ENCODE data around the gene GPATCH8. TPM values are rescaled to one million over a fixed set of nuclear protein-coding genes. Genes with fewer than 3 reads are reported as not detected.

The GPATCH8 gene
- polyA plus RNA-seq, 1 of the 3 experiments (the other 2 are of a cell fraction), result 12.7 TPM

GRCh38 chr17:44541884-44542581, 38.8 kb upstream of the GPATCH8 start:
- no peak for DNase-seq
- peaks cover 31% of the 10 kb centered on the region for H3F3A ChIP-seq (replicated peaks; ENCODE audit: insufficient read depth)
- WGBS (ENCODE audit: low lambda C conversion rate), result 77% methylated on average over 6 of the region's 8 CpGs
- no peak for TF ChIP-seq FOXJ3 (CRISPR knock-in tag; IDR thresholded peaks at IDR 0.05)
- TF ChIP-seq MXI1 (IDR thresholded peaks at IDR 0.05; ENCODE audit: low read depth, low read length), result no peak
- no peak for TF ChIP-seq MAX (IDR thresholded peaks at IDR 0.05; ENCODE audit: low read depth)
- TF ChIP-seq SMC3 (IDR thresholded peaks at IDR 0.05; ENCODE audit: low read depth, low read length), result no peak
- TF ChIP-seq GABPA (IDR thresholded peaks at IDR 0.05; ENCODE audit: low read depth), result no peak
- no peak for TF ChIP-seq ELF1 (IDR thresholded peaks at IDR 0.05)
- TF ChIP-seq ZBTB33 (IDR thresholded peaks at IDR 0.05; ENCODE audit: borderline replicate concordance, low read depth), result no peak
- no peak for TF ChIP-seq USF1 (IDR thresholded peaks at IDR 0.05; ENCODE audit: borderline replicate concordance, low read depth)
- no peak for TF ChIP-seq TCF12 (IDR thresholded peaks at IDR 0.05)
- TF ChIP-seq MEF2A (IDR thresholded peaks at IDR 0.05; ENCODE audit: borderline replicate concordance, low read depth), result no peak
- TF ChIP-seq FOXM1 (IDR thresholded peaks at IDR 0.05; ENCODE audit: low read depth), result no peak
- no peak for TF ChIP-seq RXRA (IDR thresholded peaks at IDR 0.05; ENCODE audit: borderline replicate concordance, low read depth)
- no peak for TF ChIP-seq NRF1 (IDR thresholded peaks at IDR 0.05; ENCODE audit: low read depth, low read length)
- no peaks in the 10 kb centered on the region for H4K20me1 ChIP-seq (ENCODE audit: insufficient read depth)
- ChIA-PET POLR2A (no interaction called here), CTCF (interaction anchor here (1.1 to 1.4 kb wide), 2 partner anchors 8 to 10 kb away, joined by 3 to 4 read pairs; no protein-coding TSS in a partner anchor)
- H3K9ac ChIP-seq, result peak overlapping the region; percentile 16; the same call in 1 of the 2 replicates
- no peaks in the 10 kb centered on the region for H3K9me3 ChIP-seq
- H3K27ac ChIP-seq (ENCODE audit: low read depth in 2 of 2, low read length in 1 of 2), result peak overlapping the region; percentile 29 to 95; a peak in 3 of 4 replicates
- no peaks in the 10 kb centered on the region for H3K27me3 ChIP-seq (ENCODE audit: insufficient read depth)
- peaks cover 3 to 48% of the 10 kb centered on the region in 2 experiments; a peak in 3 of 4 replicates for H3K4me1 ChIP-seq (ENCODE audit: control insufficient read depth in 1 of 2, insufficient read depth in 2 of 2, low read depth in 1 of 2, low read length in 1 of 2)
- H3K79me2 ChIP-seq (ENCODE audit: insufficient read depth), result no peaks in the 10 kb centered on the region
- H3K36me3 ChIP-seq (replicated peaks in 1 of 2; ENCODE audit: control insufficient read depth in 1 of 2, insufficient read depth in 2 of 2, low read length in 1 of 2), result no peaks in the 10 kb centered on the region
- no peaks in the 10 kb centered on the region for H3K9me2 ChIP-seq
- peak overlapping the region; percentile 39 for H3K4me2 ChIP-seq
- no peak overlapping the region for H3K4me3 ChIP-seq (ENCODE audit: low read depth in 2 of 2, low read length in 1 of 2)
- no peak overlapping the region for H2AFZ ChIP-seq (ENCODE audit: low read depth)
